ENCODE results near the gene TAS2R4.
"Not testable (repeated sequence)": the region's sequence is repeated elsewhere in the genome, so short reads cannot be mapped to it uniquely, and the experiment has no call there.

Gene TAS2R4

GRCh38 chr7:141776374-141776773 lies at the start of gene TAS2R4:
Gene TAS2R4 (plus strand): TSS chr7:141776674. CDS start chr7:141778489, 1,815 bp downstream.
- no peak for DNase-seq (ENCODE audit: low read depth, low spot score)
- no peak within 1 kb of the TSS for H3K27ac ChIP-seq

- no peak overlapping the region for H3K27ac ChIP-seq
- no peak for DNase-seq (ENCODE audit: low read depth, low spot score)
These were observed 47.5 kb upstream of the TAS2R4 start for GRCh38 chr7:141729020-141729419.

GRCh38 chr7:141731476-141732149 lies 44.9 kb upstream of the TAS2R4 start:
- no peak for DNase-seq (ENCODE audit: low read depth, low spot score)
- no peak overlapping the region for H3K27ac ChIP-seq

- DNase-seq (ENCODE audit: low read depth, low spot score), result peak; percentile 20
- peak overlapping the region; percentile 79 for H3K27ac ChIP-seq
These were observed 39.2 kb upstream of the TAS2R4 start for GRCh38 chr7:141737118-141737835.

- peak; percentile 82 for DNase-seq (ENCODE audit: low read depth, low spot score)
- peak within 1 kb of the TSS; percentile 79 for H3K27ac ChIP-seq
These were observed 38.5 kb upstream of the TAS2R4 start, which contains the start of gene SSBP1 for GRCh38 chr7:141737836-141738591. Gene SSBP1 (plus strand): TSS chr7:141738358. CDS start chr7:141739167, 809 bp downstream.

GRCh38 chr7:141738592-141739013 lies 37.9 kb upstream of the TAS2R4 start:
- no peak for DNase-seq (ENCODE audit: low read depth, low spot score)
- H3K27ac ChIP-seq, result peak overlapping the region; percentile 79

- H3K27ac ChIP-seq, result no peak overlapping the region
- no peak for DNase-seq (ENCODE audit: low read depth, low spot score)
These were observed 37.2 kb upstream of the TAS2R4 start for GRCh38 chr7:141739250-141739649.

- no peak overlapping the region for H3K27ac ChIP-seq
- no peak for DNase-seq (ENCODE audit: low read depth, low spot score)
These were observed 34.2 kb upstream of the TAS2R4 start for GRCh38 chr7:141742229-141742628.

- DNase-seq (ENCODE audit: low read depth, low spot score), result no peak
These were observed 32.3 kb upstream of the TAS2R4 start for GRCh38 chr7:141744131-141744530.

GRCh38 chr7:141748396-141748795 lies 28.1 kb upstream of the TAS2R4 start:
- H3K27ac ChIP-seq, result no peak overlapping the region
- no peak for DNase-seq (ENCODE audit: low read depth, low spot score)

More at GRCh38 chr7:141744131-141744530, 32.3 kb upstream of the TAS2R4 start:
- no peak overlapping the region for H3K27ac ChIP-seq

GRCh38 chr7:141751904-141752303 lies 24.6 kb upstream of the TAS2R4 start:
- H3K27ac ChIP-seq; DNase-seq (ENCODE audit: low read depth, low spot score): not testable (repeated sequence)

GRCh38 chr7:141752634-141753033 lies 23.8 kb upstream of the TAS2R4 start:
- H3K27ac ChIP-seq, result no peak overlapping the region
- no peak for DNase-seq (ENCODE audit: low read depth, low spot score)

- no peak overlapping the region for H3K27ac ChIP-seq
- no peak for DNase-seq (ENCODE audit: low read depth, low spot score)
These were observed 21.5 kb upstream of the TAS2R4 start for GRCh38 chr7:141754939-141755338.

- no peak within 1 kb of the TSS for H3K27ac ChIP-seq
- DNase-seq (ENCODE audit: low read depth, low spot score), result no peak
These were observed 12.7 kb upstream of the TAS2R4 start, which contains the start of gene TAS2R3 for GRCh38 chr7:141763797-141764196. Gene TAS2R3 (plus strand): TSS chr7:141764097. CDS start chr7:141764159, 62 bp downstream.

GRCh38 chr7:141770083-141770583 lies 6.3 kb upstream of the TAS2R4 start:
- not testable (repeated sequence) for H3K27ac ChIP-seq; DNase-seq (ENCODE audit: low read depth, low spot score)

GRCh38 chr7:141785706-141786552 lies 9.5 kb downstream of the TAS2R4 start:
- no peak for DNase-seq (ENCODE audit: low read depth, low spot score)
- no peak overlapping the region for H3K27ac ChIP-seq

- no peak for DNase-seq (ENCODE audit: low read depth, low spot score)
These were observed 11.8 kb downstream of the TAS2R4 start for GRCh38 chr7:141788296-141788695.

GRCh38 chr7:141789917-141790316 lies 13.4 kb downstream of the TAS2R4 start, which contains the start of gene TAS2R5:
Gene TAS2R5 (plus strand): TSS chr7:141790217. CDS start chr7:141790362, 145 bp downstream.
- DNase-seq (ENCODE audit: low read depth, low spot score), result no peak

More at GRCh38 chr7:141788296-141788695, 11.8 kb downstream of the TAS2R4 start:
- H3K27ac ChIP-seq, result no peak overlapping the region

GRCh38 chr7:141792526-141792925 lies 16.1 kb downstream of the TAS2R4 start:
- no peak for DNase-seq (ENCODE audit: low read depth, low spot score)
- no peak overlapping the region for H3K27ac ChIP-seq

More at GRCh38 chr7:141789917-141790316, 13.4 kb downstream of the TAS2R4 start, which contains the start of gene TAS2R5:
- no peak within 1 kb of the TSS for H3K27ac ChIP-seq
